Panc1 (cell line): ENCODE measurements around the gene GLRX. TPM values are rescaled to one million over a fixed set of nuclear protein-coding genes. Genes with fewer than 3 reads are reported as not detected.

ENCODE experiments used
- ATAC-seq: fragments of 200-7000 bp; cut with Tn5 transposase; 2 replicates; pipeline ENCODE4 v1.9.1; 2020; ENCODE audit warnings: mild to moderate bottlenecking, moderate library complexity
- BruUV-seq: library from RNA; stranded (reverse); fragments of 400-500 nt; replicated peaks from 2 replicates; lab custom pipeline; 2021; lab: Mats Ljungman, UMichigan
- CTCF ChIA-PET: fragments of 300-600 bp; sonication (Branson Sonifier 250); formaldehyde crosslinking; loops from one replicate; lab custom pipeline; 2022; ENCODE audit warnings: antibody characterized with exemption; lab: Charles Lee
- POLR2A ChIA-PET: fragments of 300-600 bp; sonication (Branson Sonifier 250); formaldehyde crosslinking; loops from one replicate; lab custom pipeline; 2022; ENCODE audit warnings: antibody characterized with exemption; lab: Charles Lee
- DNase-seq: peaks from one replicate; pipeline ENCODE4 v3.0.0-alpha.2; 2010; ENCODE audit warnings: low read depth, low spot score
- H3K27ac ChIP-seq: 2 replicates; pipeline ENCODE4 v1.5.1; 2011; ENCODE audit warnings: mild to moderate bottlenecking, low read length, inconsistent platforms
- H3K27me3 ChIP-seq: fragments of 200-500 bp; sonication (Bioruptor generic); 2 replicates; pipeline ENCODE4 v1.6.0; 2014; ENCODE audit warnings: low read length, inconsistent platforms; ENCODE audit not compliant: control insufficient read depth, insufficient read depth
- H3K36me3 ChIP-seq: fragments of 200-500 bp; sonication (Bioruptor generic); 2 replicates; pipeline ENCODE4 v1.5.1; 2014; ENCODE audit warnings: inconsistent platforms, mild to moderate bottlenecking, low read length, moderate library complexity; ENCODE audit not compliant: control insufficient read depth, insufficient read depth
- H3K4me1 ChIP-seq: 2 replicates; pipeline ENCODE4 v1.5.1; 2011; ENCODE audit warnings: inconsistent platforms, mild to moderate bottlenecking, low read length, moderate library complexity; ENCODE audit not compliant: control insufficient read depth, insufficient read depth
- H3K4me3 ChIP-seq, 2 experiments: 2 replicates each; pipeline ENCODE4 v1.5.1; 2011 to 2012; ENCODE audit warnings: low read depth in 2 of 2, low read length in 2 of 2, mild to moderate bottlenecking in 2 of 2, inconsistent platforms in 1 of 2, moderate library complexity in 1 of 2
- H3K9me3 ChIP-seq: fragments of 200-500 bp; sonication (Bioruptor generic); 2 replicates; pipeline ENCODE4 v1.5.1; 2014; ENCODE audit warnings: low read depth, mild to moderate bottlenecking, inconsistent platforms, low read length, moderate library complexity; ENCODE audit not compliant: control insufficient read depth, insufficient read depth
- CTCF ChIP-seq: fragments of 450-650 bp; IDR thresholded peaks from 2 replicates; pipeline ENCODE4 v1.5.1; 2017; ENCODE audit warnings: mild to moderate bottlenecking
- POLR2AphosphoS5 ChIP-seq: IDR thresholded peaks from 2 replicates; pipeline ENCODE4 v1.6.1; 2012; ENCODE audit warnings: mild to moderate bottlenecking, low read depth, low read length, moderate library complexity
- SIN3A ChIP-seq: IDR thresholded peaks from 2 replicates; pipeline ENCODE4 v1.6.1; 2012; ENCODE audit warnings: low read depth, mild to moderate bottlenecking, low read length, moderate library complexity, borderline replicate concordance; ENCODE audit not compliant: insufficient read depth
- TCF7L2 ChIP-seq: IDR thresholded peaks from 2 replicates; pipeline ENCODE4 v1.6.1; 2011; ENCODE audit warnings: mild to moderate bottlenecking, low read depth, low read length, inconsistent platforms
- in situ Hi-C: cut with HindIII; loops from 2 replicates; pipeline ENCODE4 v1.10.0; 2016; ENCODE audit warnings: low sequenced_read_pairs, low pct_unique_long_range_greater_than_20kb
- intact Hi-C: fragments of 100-400 bp; cut with micrococcal nuclease; formaldehyde crosslinking; loops from one replicate; pipeline ENCODE4 v1.10.0; 2022; ENCODE audit not compliant: unreplicated experiment
- total RNA-seq: library from RNA; stranded (reverse); gene quantifications from one replicate; pipeline ENCODE4 v1.2.1, GENCODE V29; 2021; ENCODE audit not compliant: unreplicated experiment
- TF ChIP-seq, protein P1 (sequence below), 2 experiments: IDR thresholded peaks; 2 replicates each; pipeline ENCODE4 v1.6.1; 2011 to 2012; ENCODE audit warnings: low read depth in 2 of 2, control low read depth in 1 of 2, low read length in 1 of 2, mild to moderate bottlenecking in 1 of 2, moderate library complexity in 1 of 2; ENCODE audit not compliant: insufficient read depth in 1 of 2

The GLRX gene
- total RNA-seq, 1 experiment from 2014 or later = 5.8 TPM

DNA sequence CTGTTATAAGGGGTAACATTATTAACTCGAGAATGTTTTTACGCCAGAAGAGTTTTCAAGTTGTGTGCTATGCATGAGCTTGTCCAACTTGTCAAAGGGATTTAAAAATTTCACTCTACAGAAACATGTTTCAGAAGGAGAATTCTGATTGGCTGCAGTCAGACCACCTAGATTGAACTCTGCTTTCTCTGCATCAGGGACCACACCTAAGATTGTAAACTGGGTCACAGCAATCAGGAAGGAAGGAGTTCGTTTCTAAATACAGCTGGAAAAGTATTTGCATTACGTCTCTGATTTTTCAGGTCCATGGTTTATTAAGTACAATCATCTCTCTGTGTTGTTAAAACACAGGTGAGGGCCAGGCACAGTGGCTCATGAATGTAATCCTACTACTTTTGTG lies 5.8 kb downstream of the GLRX start:
- no TSS peak for BruUV-seq
- Histone ChIP-seq H3K27ac (no peak overlapping the region), H3K36me3 (no peaks in the 10 kb centered on the region), H3K4me3 (no peak overlapping the region), H3K9me3 (no peaks in the 10 kb centered on the region), H3K27me3 (no peaks in the 10 kb centered on the region), H3K4me1 (0 out of 2 replicates have a peak, but pooled peaks cover 4% of the 10 kb centered on the region)
- ChIA-PET CTCF (no interaction called here), POLR2A (no interaction called here)
- intact Hi-C loops = no loop called here
- no peak for TF ChIP-seq CTCF
- TF ChIP-seq POLR2AphosphoS5 = no peak
- no peak for TF ChIP-seq TCF7L2
- TF ChIP-seq SIN3A = no peak
- TF ChIP-seq, protein P1, sequence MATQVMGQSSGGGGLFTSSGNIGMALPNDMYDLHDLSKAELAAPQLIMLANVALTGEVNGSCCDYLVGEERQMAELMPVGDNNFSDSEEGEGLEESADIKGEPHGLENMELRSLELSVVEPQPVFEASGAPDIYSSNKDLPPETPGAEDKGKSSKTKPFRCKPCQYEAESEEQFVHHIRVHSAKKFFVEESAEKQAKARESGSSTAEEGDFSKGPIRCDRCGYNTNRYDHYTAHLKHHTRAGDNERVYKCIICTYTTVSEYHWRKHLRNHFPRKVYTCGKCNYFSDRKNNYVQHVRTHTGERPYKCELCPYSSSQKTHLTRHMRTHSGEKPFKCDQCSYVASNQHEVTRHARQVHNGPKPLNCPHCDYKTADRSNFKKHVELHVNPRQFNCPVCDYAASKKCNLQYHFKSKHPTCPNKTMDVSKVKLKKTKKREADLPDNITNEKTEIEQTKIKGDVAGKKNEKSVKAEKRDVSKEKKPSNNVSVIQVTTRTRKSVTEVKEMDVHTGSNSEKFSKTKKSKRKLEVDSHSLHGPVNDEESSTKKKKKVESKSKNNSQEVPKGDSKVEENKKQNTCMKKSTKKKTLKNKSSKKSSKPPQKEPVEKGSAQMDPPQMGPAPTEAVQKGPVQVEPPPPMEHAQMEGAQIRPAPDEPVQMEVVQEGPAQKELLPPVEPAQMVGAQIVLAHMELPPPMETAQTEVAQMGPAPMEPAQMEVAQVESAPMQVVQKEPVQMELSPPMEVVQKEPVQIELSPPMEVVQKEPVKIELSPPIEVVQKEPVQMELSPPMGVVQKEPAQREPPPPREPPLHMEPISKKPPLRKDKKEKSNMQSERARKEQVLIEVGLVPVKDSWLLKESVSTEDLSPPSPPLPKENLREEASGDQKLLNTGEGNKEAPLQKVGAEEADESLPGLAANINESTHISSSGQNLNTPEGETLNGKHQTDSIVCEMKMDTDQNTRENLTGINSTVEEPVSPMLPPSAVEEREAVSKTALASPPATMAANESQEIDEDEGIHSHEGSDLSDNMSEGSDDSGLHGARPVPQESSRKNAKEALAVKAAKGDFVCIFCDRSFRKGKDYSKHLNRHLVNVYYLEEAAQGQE (IDR thresholded peaks at IDR 0.05; ENCODE audit: insufficient read depth in 1 of 2, low read depth in 2 of 2, low read length in 1 of 2) = no peak
- DNase-seq (no peak), ATAC-seq (no peak)
- in situ Hi-C loops = no loop called here

GRCh38 chr5:95816341-95816740 lies 6.2 kb downstream of the GLRX start:
- no peak for TF ChIP-seq TCF7L2
- TF ChIP-seq, protein P1 (IDR thresholded peaks at IDR 0.05; ENCODE audit: insufficient read depth in 1 of 2, low read depth in 2 of 2, low read length in 1 of 2) = no peak
- no peak for TF ChIP-seq CTCF
- no peak for TF ChIP-seq POLR2AphosphoS5
- no peak for TF ChIP-seq SIN3A
- in situ Hi-C loops = no loop called here
- no peak for DNase-seq
- Histone ChIP-seq H3K27me3 (no peaks in the 10 kb centered on the region), H3K36me3 (no peaks in the 10 kb centered on the region), H3K27ac (no peak overlapping the region), H3K9me3 (no peaks in the 10 kb centered on the region), H3K4me1 (no peaks in the 10 kb centered on the region), H3K4me3 (no peak overlapping the region)
- intact Hi-C loops = no loop called here
- ChIA-PET POLR2A (no interaction called here), CTCF (no interaction called here)
- BruUV-seq = no TSS peak
- no peak for ATAC-seq
